Measurements from ENCODE around the gene SYT1.

SYT1 gene

GRCh38 chr12:78916845-78917480 lies 52.4 kb downstream of the SYT1 start:
- Histone ChIP-seq H3K4me1 (no peaks in the 10 kb centered on the region), H3K4me3 (ENCODE audit: low read depth, low read length) (no peak overlapping the region), H3K79me2 (no peaks in the 10 kb centered on the region), H3K27me3 (ENCODE audit: control insufficient read depth, insufficient read depth, low read length) (no peaks in the 10 kb centered on the region), H3K9me3 (ENCODE audit: control insufficient read depth, low read length) (no peaks in the 10 kb centered on the region), H2AFZ (no peak overlapping the region), H3K27ac (no peak overlapping the region), H3K9ac (no peak overlapping the region), H3K36me3 (ENCODE audit: control insufficient read depth, insufficient read depth, low read length) (no peaks in the 10 kb centered on the region), H3K4me2 (ENCODE audit: low read length) (no peak overlapping the region)
- TF ChIP-seq, protein P1, sequence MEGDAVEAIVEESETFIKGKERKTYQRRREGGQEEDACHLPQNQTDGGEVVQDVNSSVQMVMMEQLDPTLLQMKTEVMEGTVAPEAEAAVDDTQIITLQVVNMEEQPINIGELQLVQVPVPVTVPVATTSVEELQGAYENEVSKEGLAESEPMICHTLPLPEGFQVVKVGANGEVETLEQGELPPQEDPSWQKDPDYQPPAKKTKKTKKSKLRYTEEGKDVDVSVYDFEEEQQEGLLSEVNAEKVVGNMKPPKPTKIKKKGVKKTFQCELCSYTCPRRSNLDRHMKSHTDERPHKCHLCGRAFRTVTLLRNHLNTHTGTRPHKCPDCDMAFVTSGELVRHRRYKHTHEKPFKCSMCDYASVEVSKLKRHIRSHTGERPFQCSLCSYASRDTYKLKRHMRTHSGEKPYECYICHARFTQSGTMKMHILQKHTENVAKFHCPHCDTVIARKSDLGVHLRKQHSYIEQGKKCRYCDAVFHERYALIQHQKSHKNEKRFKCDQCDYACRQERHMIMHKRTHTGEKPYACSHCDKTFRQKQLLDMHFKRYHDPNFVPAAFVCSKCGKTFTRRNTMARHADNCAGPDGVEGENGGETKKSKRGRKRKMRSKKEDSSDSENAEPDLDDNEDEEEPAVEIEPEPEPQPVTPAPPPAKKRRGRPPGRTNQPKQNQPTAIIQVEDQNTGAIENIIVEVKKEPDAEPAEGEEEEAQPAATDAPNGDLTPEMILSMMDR (IDR thresholded peaks at IDR 0.05): no peak

GRCh38 chr12:78917513-78917912 lies 52.9 kb downstream of the SYT1 start:
- Histone ChIP-seq H3K4me2 (ENCODE audit: low read length) (no peak overlapping the region), H3K27me3 (ENCODE audit: control insufficient read depth, insufficient read depth, low read length) (no peaks in the 10 kb centered on the region), H3K27ac (no peak overlapping the region), H3K79me2 (no peaks in the 10 kb centered on the region), H2AFZ (no peak overlapping the region), H3K9ac (no peak overlapping the region), H3K36me3 (ENCODE audit: control insufficient read depth, insufficient read depth, low read length) (no peaks in the 10 kb centered on the region), H3K4me3 (ENCODE audit: low read depth, low read length) (no peak overlapping the region), H3K9me3 (ENCODE audit: control insufficient read depth, low read length) (no peaks in the 10 kb centered on the region), H3K4me1 (no peaks in the 10 kb centered on the region)
- TF ChIP-seq, protein P1 (IDR thresholded peaks at IDR 0.05): no peak

- H3K79me2 ChIP-seq: no peaks in the 10 kb centered on the region
- H3K4me3 ChIP-seq (ENCODE audit: low read depth, low read length): no peak overlapping the region
- no peak overlapping the region for H3K27ac ChIP-seq
- H3K9ac ChIP-seq: no peak overlapping the region
- H3K36me3 ChIP-seq (ENCODE audit: control insufficient read depth, insufficient read depth, low read length): no peaks in the 10 kb centered on the region
- no peaks in the 10 kb centered on the region for H3K9me3 ChIP-seq (ENCODE audit: control insufficient read depth, low read length)
- H3K4me1 ChIP-seq: no peaks in the 10 kb centered on the region
- H2AFZ ChIP-seq: no peak overlapping the region
- H3K4me2 ChIP-seq (ENCODE audit: low read length): no peak overlapping the region
- TF ChIP-seq, protein P1 (IDR thresholded peaks at IDR 0.05): no peak
- no peaks in the 10 kb centered on the region for H3K27me3 ChIP-seq (ENCODE audit: control insufficient read depth, insufficient read depth, low read length)
These were observed 53.7 kb downstream of the SYT1 start for GRCh38 chr12:78918268-78918667.

- Histone ChIP-seq H3K27me3 (ENCODE audit: control insufficient read depth, insufficient read depth, low read length) (no peaks in the 10 kb centered on the region), H2AFZ (no peak overlapping the region), H3K4me1 (no peaks in the 10 kb centered on the region), H3K9ac (no peak overlapping the region), H3K79me2 (no peaks in the 10 kb centered on the region), H3K4me2 (ENCODE audit: low read length) (no peak overlapping the region), H3K36me3 (ENCODE audit: control insufficient read depth, insufficient read depth, low read length) (no peaks in the 10 kb centered on the region), H3K27ac (no peak overlapping the region), H3K9me3 (ENCODE audit: control insufficient read depth, low read length) (no peaks in the 10 kb centered on the region), H3K4me3 (ENCODE audit: low read depth, low read length) (no peak overlapping the region)
- TF ChIP-seq, protein P1 (IDR thresholded peaks at IDR 0.05): no peak
These were observed 63.9 kb downstream of the SYT1 start for GRCh38 chr12:78928200-78929074.

All from parathyroid adenoma (tissue), 2 donors.